Gastrocnemius medialis (tissue), 4 donors: ENCODE measurements around the gene SUFU. TPM values are rescaled to one million over a fixed set of nuclear protein-coding genes. Genes with fewer than 3 reads are reported as not detected.
A peak's percentile ranks its signal among the peaks of the same experiment; 100 is the strongest.

Experiments used
- ATAC-seq, 2 donors: fragments of 150-250 bp; one replicate each; pipeline ENCODE4 v1.9.1; 2016
- DNase-seq, 2 donors: peaks; one replicate each; pipeline ENCODE4 v3.0.0-alpha.2; 2019
- H3K27ac ChIP-seq, 4 donors: fragments of 200-600 bp; sonication (generic); 1 replicate in 1 of 4; 2 replicates in 3 of 4; pipeline ENCODE4 v1.5.1; 2016 to 2018; ENCODE audit warnings: mild to moderate bottlenecking in 2 of 4, moderate library complexity in 1 of 4
- H3K27me3 ChIP-seq, 3 donors: fragments of 200-600 bp; sonication (generic) in 2 of 3; 1 replicate in 1 of 3; 2 replicates in 2 of 3; pipeline versions ENCODE4 v1.5.1 to v1.6.0; 2016 to 2019; ENCODE audit warnings: mild to moderate bottlenecking in 1 of 3, moderate library complexity in 1 of 3
- H3K36me3 ChIP-seq, 2 donors: fragments of 200-600 bp; sonication (generic) in 1 of 2; one replicate each; pipeline ENCODE4 v1.5.1; 2017 to 2018
- H3K4me1 ChIP-seq, 2 donors: fragments of 200-600 bp; sonication (generic) in 1 of 2; one replicate each; pipeline ENCODE4 v1.5.1; 2016 to 2017; ENCODE audit warnings: mild to moderate bottlenecking in 2 of 2
- H3K4me3 ChIP-seq, 4 donors: fragments of 200-600 bp; sonication (generic) in 3 of 4; 1 replicate in 1 of 4; 2 replicates in 3 of 4; pipeline ENCODE4 v1.5.1; 2016 to 2019; ENCODE audit warnings: mild to moderate bottlenecking in 2 of 4
- H3K9me3 ChIP-seq, 3 donors: fragments of 200-600 bp; sonication (generic) in 2 of 3; 1 replicate in 1 of 3; 2 replicates in 2 of 3; pipeline ENCODE4 v1.5.1; 2016 to 2019
- POLR2A ChIP-seq, 2 donors: fragments of 450-650 bp; IDR thresholded peaks; one replicate each; pipeline ENCODE4 v1.6.1; 2017; ENCODE audit warnings: antibody characterized with exemption in 2 of 2, mild to moderate bottlenecking in 2 of 2, moderate library complexity in 2 of 2
- in situ Hi-C, 4 donors: fragments of 200-750 bp; cut with MboI; loops; one replicate each; pipeline versions ENCODE4 v1.15.0 to v1.8.0; 2017; ENCODE audit warnings: low sequenced_read_pairs in 4 of 4
- intact Hi-C: fragments of 100-400 bp; cut with DNase I; formaldehyde crosslinking; loops from one replicate; pipeline ENCODE4 v1.15.1; 2023; ENCODE audit warnings: low total_unique reads
- total RNA-seq, 4 donors: library from RNA; depleted of rRNA; stranded (reverse); fragments of >200 nt; gene quantifications; one replicate each; pipeline versions ENCODE4 v1.1.0 to v1.2.3, GENCODE V29; 2016
- TF ChIP-seq, protein P1 (sequence below), 5 experiments: fragments of 450-650 bp in 3 of 5; fragments of 200-600 bp in 2 of 5; sonication (generic) in 2 of 5; IDR thresholded peaks in 4 of 5; conservative IDR thresholded peaks in 1 of 5; 1 replicate in 4 of 5; 2 replicates in 1 of 5; pipeline ENCODE4 v1.5.1; 2016 to 2019; ENCODE audit warnings: antibody characterized with exemption in 5 of 5, mild to moderate bottlenecking in 3 of 5, moderate library complexity in 3 of 5

SUFU gene
- total RNA-seq, 4 donors from 2014 or later: 7.3 to 11.8 (median 7.9) TPM

DNA sequence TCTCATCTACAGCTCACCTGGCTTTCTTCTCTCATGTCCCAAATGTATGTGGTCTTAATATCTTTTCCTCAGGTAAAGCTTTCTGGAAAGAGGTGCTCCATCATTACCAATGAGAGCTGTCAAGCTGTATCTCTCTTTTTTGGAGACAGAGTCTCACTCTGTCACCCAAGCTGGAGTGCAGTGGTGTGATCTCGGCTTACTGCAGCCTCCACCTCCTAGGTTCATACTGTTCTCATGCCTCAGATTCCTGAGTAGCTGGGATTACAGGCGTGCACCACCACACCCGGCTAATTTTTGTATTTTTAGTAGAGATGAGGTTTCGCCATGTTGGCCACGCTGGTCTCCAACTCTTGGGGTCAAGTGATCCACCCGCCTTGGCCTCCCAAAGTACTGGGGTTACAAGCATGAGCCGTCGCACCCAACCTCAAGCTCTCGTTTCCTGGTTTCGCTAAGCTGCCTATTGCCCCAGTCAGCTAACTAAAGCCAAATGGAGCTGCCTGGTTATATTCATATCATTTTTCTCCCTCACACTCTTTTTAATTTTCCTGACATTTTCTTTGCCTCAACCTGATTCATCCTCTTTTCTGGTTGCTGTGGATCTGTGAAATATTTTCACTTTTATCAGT, 60.5 kb downstream of the SUFU start:
- H3K9me3 ChIP-seq: no peaks in the 10 kb centered on the region
- in situ Hi-C loops: loop anchor here in 1 of 4 donors (25.0 kb wide), 1 partner anchor 352 kb away; no protein-coding TSS in a partner anchor

DNA sequence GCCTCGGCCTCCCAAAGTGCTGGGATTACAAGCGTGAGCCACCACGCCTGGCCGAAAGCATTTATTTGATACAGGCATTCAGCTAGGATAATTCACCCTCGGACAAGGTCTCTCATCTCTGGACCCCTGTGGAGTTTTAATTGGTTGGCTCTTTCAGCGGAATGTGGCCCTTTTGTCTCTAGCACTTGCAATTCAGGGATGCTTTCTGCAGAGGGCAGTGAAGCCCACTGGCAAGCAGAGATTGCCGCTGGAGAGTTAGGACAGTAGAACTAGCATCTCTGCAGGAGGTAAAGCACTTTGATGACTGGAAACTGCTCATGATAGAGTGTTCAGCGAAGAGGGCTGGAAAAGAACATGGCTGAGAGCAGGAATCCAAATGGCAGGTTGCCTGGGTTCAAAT, 62.0 kb downstream of the SUFU start:
- no peak for ATAC-seq
- no peak for DNase-seq
- no peak for TF ChIP-seq POLR2A (IDR thresholded peaks at IDR 0.05)
- TF ChIP-seq, protein P1, sequence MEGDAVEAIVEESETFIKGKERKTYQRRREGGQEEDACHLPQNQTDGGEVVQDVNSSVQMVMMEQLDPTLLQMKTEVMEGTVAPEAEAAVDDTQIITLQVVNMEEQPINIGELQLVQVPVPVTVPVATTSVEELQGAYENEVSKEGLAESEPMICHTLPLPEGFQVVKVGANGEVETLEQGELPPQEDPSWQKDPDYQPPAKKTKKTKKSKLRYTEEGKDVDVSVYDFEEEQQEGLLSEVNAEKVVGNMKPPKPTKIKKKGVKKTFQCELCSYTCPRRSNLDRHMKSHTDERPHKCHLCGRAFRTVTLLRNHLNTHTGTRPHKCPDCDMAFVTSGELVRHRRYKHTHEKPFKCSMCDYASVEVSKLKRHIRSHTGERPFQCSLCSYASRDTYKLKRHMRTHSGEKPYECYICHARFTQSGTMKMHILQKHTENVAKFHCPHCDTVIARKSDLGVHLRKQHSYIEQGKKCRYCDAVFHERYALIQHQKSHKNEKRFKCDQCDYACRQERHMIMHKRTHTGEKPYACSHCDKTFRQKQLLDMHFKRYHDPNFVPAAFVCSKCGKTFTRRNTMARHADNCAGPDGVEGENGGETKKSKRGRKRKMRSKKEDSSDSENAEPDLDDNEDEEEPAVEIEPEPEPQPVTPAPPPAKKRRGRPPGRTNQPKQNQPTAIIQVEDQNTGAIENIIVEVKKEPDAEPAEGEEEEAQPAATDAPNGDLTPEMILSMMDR (IDR thresholded peaks at IDR 0.05 in 4 of 5, conservative IDR thresholded peaks at IDR 0.05 in 1 of 5): no peak
- H3K36me3 ChIP-seq: no peaks in the 10 kb centered on the region
- no peak overlapping the region for H3K27ac ChIP-seq
- no peak overlapping the region for H3K4me3 ChIP-seq
- no peaks in the 10 kb centered on the region for H3K27me3 ChIP-seq
- no peaks in the 10 kb centered on the region for H3K9me3 ChIP-seq
- intact Hi-C loops: no loop called here
- in situ Hi-C loops: loop anchor here in 1 of 4 donors (25.0 kb wide), 1 partner anchor 353 kb away; no protein-coding TSS in a partner anchor
- H3K4me1 ChIP-seq: peaks cover 0 to 14% of the 10 kb centered on the region in 2 donors

More for the DNA sequence above, 60.5 kb downstream of the SUFU start:
- no peaks in the 10 kb centered on the region for H3K27me3 ChIP-seq
- H3K36me3 ChIP-seq: no peaks in the 10 kb centered on the region
- H3K4me1 ChIP-seq: peaks cover 11 to 29% of the 10 kb centered on the region in 2 donors
- DNase-seq (no peak), ATAC-seq (no peak)
- no peak overlapping the region for H3K4me3 ChIP-seq
- H3K27ac ChIP-seq: no peak overlapping the region
- intact Hi-C loops: no loop called here
- TF ChIP-seq, protein P1 (IDR thresholded peaks at IDR 0.05 in 4 of 5, conservative IDR thresholded peaks at IDR 0.05 in 1 of 5): no peak
- no peak for TF ChIP-seq POLR2A (IDR thresholded peaks at IDR 0.05)

DNA sequence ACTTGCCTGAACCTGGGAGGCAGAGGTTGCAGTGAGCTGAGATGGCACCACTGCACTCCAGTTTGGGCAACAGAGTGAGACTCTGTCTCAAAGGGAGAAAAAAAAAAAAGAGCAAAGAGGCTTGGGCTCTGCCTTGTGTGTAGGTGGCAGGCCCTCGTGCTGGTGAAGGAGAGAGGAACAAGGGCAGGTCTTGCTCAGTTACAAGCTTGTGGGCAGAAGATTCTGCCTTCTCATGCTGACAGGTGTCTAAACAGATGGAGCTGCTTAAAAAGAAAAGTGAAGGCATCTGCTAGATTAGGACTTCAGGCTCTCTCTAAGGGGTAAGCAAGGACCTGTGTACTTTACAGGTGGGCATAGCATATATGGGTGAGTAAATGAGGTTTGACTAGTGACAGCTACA, 75.0 kb downstream of the SUFU start:
- no peaks in the 10 kb centered on the region for H3K27me3 ChIP-seq
- H3K4me3 ChIP-seq: no peak overlapping the region
- ATAC-seq (no peak), DNase-seq (no peak)
- intact Hi-C loops (no loop called here), in situ Hi-C loops (loop anchor here in 1 of 4 donors (25.0 kb wide), 1 partner anchor 191 kb away; the partner anchor contains the start of gene NFKB2)
- no peaks in the 10 kb centered on the region for H3K9me3 ChIP-seq
- H3K4me1 ChIP-seq: peaks cover 3 to 28% of the 10 kb centered on the region in 2 donors
- TF ChIP-seq, protein P1 (IDR thresholded peaks at IDR 0.05 in 4 of 5, conservative IDR thresholded peaks at IDR 0.05 in 1 of 5): no peak
- TF ChIP-seq POLR2A (IDR thresholded peaks at IDR 0.05): no peak
- no peak overlapping the region for H3K27ac ChIP-seq
- H3K36me3 ChIP-seq: no peaks in the 10 kb centered on the region

DNA sequence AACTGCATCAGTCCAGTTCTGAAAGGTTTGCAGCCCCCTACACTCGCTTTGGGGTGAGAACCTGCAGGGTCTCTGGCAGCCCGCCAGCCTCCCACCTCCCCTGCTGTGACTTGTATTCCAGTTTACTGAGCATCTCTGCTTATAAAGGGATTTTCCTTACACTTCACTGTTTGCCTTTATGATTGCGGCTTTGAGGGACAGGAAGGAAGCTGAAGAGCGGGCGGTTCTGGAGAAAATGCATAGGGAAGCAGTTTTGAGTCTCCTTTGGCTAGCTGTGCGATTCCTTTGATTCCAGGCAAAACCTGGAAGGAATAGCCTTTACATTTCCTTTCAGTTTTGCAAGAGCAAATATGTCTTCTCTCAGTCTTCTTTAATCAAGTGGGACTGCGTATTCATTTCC, 75.6 kb downstream of the SUFU start:
- in situ Hi-C loops: loop anchor here in 1 of 4 donors (25.0 kb wide), 1 partner anchor 192 kb away; the partner anchor contains the start of gene NFKB2

More for the DNA sequence above, 75.6 kb downstream of the SUFU start:
- TF ChIP-seq, protein P1 (IDR thresholded peaks at IDR 0.05 in 4 of 5, conservative IDR thresholded peaks at IDR 0.05 in 1 of 5): no peak
- no peak for TF ChIP-seq POLR2A (IDR thresholded peaks at IDR 0.05)
- H3K9me3 ChIP-seq: no peaks in the 10 kb centered on the region
- ATAC-seq (no peak), DNase-seq (no peak)
- intact Hi-C loops: no loop called here
- no peaks in the 10 kb centered on the region for H3K36me3 ChIP-seq
- H3K27ac ChIP-seq: peak overlapping the region in 1 of 4 donors; percentile 8
- H3K4me3 ChIP-seq: no peak overlapping the region
- H3K27me3 ChIP-seq: no peaks in the 10 kb centered on the region
- H3K4me1 ChIP-seq: peaks cover 3 to 28% of the 10 kb centered on the region in 2 donors
